IPS-11a (cell line): ENCODE results near the gene HIRIP3.
A peak's percentile ranks its signal among the peaks of the same experiment; 100 is the strongest.

Experiments used
- H3K4me3 ChIP-seq: one replicate; pipeline ENCODE4 v1.5.1; 2013; ENCODE audit warnings: low read depth, low read length, control low read depth

The HIRIP3 gene

DNA sequence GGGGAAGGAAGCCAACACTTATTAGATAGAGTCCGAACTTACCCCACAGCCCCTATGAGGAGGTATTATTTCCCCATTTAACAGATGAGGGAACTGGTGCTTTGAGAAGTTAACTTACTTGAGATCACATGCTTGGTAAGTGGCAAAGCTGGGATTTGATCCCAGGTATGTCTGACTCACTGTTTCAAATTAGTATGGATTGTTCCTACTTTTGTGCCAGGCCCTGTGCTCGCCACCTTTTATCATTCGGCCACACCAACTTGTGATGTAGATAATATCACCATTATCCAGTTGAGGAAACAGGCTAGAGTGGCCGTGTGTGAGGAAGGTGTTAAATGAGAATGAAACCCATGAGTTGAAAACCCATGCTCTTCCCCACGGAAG lies 10.7 kb downstream of the HIRIP3 start:
- no peak overlapping the region for H3K4me3 ChIP-seq

DNA sequence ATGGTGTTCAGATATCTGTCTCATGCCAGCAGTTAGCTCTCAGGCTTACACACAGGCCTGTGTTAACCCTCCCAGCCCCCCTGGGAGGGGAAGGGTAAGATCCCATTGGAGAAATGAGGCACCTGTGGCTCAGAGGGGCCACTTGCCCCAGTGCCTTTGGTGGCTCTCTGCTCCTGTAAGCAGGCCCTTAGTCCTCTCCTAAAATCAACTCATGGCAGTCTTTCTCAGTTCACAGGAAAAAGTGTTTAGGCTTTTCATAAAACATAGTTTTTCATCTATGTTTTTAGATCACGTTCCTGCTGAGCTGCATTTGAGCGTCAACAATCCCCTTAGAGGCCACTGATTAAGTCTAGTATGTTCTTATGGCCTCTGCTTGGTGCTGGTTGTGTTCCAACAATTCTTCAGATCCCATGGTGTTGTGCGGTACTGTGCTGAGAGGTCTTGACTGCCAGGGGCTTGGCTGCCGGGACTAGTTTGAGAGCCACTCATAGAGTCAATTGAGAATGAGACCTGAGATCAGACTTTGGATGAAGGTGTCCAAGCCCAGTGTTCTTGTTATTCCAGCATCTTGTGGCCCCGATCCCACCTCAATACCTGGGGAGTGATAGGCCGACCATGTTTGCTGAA lies 11.2 kb downstream of the HIRIP3 start:
- H3K4me3 ChIP-seq = no peak overlapping the region

DNA sequence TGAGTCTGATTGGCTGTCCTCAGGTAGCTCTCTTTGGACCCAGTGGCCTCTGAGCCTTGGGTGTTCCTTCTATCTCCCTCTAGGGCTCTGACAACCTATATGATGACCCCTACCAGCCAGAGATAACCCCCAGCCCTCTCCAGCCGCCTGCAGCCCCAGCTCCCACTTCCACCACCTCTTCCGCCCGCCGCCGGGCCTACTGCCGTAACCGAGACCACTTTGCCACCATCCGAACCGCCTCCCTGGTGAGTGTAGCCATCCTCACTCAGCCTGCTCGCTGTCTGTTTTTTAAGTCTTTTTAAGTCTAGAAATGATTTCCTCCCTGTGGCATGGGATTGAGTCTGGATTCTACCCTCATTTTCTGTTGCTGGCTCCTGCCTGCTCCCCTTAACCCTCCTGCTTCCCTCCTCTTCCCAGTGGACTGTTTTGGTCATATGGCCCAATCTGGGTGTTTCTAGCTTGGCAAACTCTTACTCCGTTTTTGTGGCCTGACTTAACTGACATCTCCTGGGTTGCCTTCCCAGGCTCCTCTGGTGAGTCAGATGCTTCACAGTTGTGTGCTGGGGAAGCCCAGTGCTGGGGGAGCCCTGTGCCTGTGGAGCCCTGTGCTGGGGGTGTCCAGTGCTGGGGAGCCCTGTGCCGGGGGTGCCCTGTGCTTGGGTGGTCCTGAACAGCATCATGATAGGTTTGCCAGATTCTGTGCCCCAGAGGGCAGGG lies 11.8 kb downstream of the HIRIP3 start:
- no peak overlapping the region for H3K4me3 ChIP-seq

DNA sequence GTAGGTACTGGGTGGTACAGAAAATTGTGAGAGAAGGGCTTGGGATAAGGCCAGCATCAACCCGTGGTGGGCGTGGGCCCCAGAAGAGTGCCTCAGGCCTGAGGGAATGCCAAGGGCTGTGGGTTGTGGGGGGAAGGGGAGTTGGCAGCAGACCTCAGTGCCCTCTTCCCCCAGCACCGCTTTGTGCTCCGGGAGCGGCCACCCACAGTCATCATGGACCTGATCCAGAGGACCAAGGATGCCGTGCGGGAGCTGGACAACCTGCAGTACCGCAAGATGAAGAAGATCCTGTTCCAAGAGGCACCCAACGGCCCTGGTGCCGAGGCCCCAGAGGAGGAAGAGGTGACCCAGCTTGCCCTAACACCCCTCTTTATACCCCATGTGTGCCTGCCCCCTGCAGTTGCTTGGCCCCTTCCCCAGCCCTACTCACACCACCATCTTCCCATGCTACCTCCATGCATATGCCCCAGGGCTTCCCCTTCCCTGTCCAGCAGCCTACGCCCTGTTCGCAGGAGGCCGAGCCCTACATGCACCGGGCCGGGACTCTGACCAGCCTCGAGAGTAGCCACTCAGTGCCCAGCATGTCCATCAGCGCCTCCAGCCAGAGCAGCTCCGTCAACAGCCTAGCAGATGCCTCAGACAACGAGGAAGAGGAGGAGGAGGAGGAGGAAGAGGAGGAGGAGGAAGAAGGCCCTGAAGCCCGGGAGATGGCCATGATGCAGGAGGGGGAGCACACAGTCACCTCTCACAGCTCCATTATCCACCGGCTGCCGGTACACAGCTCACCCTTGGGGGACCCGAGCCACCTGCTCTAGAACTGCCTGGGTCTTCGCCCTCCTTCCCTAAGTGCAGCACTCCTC lies 12.6 kb downstream of the HIRIP3 start:
- no peak overlapping the region for H3K4me3 ChIP-seq

DNA sequence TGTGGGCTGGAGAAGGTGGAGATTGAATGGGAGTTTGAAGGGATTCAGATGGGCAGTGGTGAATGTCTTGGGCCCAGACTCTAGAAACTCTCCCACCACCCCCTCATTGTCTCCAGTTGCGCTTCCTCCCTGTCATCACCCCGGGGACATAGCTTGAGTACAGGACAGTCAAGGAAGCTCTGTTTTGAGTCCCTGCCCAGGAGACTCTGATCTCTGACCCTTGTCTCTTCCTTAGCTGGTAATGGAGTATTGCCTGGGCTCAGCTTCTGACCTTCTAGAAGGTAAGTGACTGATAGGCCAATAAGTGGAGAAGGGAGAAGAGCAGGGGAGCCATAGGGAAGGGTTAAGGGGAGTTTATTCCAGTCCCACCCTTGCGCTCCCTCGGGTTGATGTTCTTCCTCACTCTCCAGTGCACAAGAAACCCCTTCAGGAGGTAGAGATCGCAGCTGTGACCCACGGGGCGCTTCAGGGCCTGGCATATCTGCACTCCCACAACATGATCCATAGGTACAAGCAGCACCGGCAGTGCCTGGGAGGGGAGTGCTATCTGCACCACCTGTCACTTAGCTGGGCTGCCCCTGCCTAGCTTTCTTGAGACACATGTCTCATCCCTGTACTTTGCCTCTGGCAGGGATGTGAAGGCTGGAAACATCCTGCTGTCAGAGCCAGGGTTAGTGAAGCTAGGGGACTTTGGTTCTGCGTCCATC lies 16.7 kb downstream of the HIRIP3 start:
- H3K4me3 ChIP-seq = no peak overlapping the region

DNA sequence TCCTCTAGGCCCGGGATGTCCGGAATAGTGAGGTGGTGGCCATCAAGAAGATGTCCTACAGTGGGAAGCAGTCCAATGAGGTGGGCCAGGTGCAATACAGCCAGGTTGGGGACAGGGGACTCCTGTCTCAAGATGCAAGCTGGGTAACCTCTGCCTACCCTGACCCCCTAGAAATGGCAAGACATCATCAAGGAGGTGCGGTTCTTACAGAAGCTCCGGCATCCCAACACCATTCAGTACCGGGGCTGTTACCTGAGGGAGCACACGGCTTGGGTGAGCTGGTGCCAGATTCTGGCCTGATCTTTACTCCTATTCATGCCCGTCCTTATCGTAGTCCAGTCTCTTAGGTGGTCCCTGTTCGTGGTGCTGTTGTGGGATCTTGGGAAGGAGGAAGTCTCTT lies 17.3 kb downstream of the HIRIP3 start:
- H3K4me3 ChIP-seq = no peak overlapping the region

DNA sequence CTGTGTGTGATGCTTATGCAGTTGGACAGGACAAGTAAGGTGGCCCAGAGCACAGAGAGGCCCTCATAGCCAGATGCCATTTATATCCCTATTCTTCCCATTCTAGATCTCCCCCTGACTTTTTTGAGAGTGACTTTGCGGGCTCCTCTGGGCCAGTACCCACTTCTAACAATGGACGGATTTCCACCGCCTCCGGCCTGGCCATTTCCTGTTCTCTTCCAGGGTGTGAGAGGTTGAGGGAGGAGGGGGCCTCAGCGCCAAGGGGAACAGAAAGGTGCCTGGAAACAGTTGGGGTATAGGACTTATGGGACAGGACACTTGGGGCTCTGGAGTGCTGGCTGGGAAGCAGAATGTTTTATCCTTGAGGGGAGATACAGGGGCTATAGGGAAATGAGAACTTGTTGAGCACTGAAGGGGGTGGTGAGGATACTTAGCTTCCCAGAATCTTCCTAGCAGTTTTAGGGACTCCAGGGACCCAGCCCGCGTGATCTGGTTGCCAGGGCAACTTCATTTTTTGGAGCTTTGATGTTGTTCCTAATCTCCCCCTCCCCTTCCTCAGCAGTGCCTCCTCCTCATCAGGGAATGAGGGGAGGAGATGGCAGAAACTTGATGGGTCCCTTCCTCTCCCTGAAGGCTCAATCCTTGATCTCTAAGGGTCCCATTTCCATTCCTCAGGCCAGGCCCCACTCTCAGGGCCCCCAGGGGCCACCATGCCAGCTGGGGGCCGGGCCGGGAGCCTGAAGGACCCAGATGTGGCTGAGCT lies 18.2 kb downstream of the HIRIP3 start:
- no peak overlapping the region for H3K4me3 ChIP-seq

DNA sequence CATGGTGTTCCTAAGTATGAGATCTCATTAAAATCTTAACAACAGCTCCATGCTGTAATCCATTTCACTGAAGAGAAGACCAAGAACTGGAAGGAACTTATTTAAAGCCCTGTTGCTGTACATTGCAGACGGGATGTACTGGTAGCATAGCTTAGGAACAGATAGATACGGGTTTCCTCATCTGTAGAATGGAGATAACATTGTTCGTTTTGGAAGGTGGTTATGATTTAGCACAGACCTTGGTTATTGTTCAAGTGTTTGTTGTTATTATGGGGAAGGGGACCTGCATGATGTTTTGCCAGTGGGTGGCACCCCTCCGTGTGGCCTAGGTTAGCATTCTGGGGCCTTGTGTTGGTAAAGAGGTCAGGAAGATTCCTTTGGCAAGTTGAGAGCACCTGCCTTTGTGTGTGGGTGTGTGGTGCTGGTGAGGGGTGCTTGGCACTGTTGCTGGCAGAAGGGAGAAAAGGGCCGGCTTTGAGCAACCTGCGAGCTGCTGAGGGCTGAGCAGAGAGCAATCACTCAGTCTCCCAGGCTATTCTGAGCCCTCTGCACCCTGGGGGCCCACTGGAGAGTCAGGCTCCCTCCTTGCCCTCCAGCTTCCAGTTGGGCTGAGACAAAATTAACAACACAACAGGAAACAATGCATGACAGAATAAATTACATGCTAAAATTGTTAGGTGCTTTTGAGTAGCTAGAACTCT lies 19.5 kb downstream of the HIRIP3 start:
- no peak overlapping the region for H3K4me3 ChIP-seq

DNA sequence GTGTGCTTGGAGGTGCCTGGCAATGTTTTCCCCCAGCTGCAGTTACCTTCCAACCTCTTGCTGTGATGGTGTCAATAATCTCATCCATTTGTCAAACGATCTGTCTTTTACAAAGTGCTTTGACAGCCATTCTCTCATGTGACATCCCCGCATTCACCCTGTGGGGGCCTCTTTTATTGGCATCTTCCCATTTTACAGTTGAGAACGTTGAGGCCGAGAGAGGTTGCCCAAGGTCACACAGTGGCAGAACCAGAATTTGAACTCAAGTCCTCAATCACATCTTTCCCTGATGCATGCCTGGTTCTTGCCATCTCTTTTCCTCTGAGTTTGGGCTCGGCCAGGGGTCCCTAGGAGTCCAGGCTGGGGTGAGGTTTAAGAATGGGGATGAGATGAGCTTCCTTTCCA lies 20.3 kb downstream of the HIRIP3 start:
- H3K4me3 ChIP-seq = peak overlapping the region; percentile 85

DNA sequence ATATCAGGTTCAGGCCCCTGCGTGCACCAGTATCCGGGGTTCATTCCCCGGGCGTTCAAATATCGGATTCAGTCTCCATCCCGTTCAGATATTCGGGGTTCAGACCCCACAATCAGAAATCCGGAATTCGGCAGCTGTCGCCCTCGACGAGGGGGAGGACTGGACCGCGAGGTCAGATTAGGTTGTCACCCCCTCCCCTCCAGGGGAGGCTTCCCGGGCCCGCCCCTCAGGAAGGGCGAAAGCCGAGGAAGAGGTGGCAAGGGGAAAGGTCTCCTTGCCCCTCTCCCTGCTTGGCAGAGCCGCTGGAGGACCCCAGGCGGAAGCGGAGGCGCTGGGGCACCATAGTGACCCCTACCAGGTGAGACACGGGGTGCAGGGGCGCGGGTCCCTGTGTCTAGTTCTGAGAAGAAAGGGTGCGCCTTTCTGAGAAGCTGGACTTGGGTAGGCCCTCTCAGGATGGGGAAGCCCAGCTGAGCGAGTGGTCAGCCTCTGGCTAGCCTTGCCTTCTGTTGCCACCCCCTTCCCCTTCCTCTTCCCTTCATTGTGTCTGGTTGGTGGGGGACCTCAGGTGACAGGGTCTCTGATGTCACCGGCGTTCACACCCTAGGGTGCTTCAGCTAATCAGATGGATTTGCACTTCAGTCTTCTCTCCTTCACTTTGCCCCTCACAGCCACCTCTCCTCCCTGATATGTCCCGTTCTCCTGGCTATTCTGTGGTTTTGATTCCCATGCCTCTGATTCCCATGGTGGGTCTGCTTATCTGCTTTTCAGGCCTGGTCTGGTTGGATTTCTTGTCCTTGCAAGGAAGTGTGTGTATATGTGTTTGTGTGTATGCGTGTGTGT lies 20.9 kb downstream of the HIRIP3 start:
- peak overlapping the region; percentile 85 for H3K4me3 ChIP-seq

DNA sequence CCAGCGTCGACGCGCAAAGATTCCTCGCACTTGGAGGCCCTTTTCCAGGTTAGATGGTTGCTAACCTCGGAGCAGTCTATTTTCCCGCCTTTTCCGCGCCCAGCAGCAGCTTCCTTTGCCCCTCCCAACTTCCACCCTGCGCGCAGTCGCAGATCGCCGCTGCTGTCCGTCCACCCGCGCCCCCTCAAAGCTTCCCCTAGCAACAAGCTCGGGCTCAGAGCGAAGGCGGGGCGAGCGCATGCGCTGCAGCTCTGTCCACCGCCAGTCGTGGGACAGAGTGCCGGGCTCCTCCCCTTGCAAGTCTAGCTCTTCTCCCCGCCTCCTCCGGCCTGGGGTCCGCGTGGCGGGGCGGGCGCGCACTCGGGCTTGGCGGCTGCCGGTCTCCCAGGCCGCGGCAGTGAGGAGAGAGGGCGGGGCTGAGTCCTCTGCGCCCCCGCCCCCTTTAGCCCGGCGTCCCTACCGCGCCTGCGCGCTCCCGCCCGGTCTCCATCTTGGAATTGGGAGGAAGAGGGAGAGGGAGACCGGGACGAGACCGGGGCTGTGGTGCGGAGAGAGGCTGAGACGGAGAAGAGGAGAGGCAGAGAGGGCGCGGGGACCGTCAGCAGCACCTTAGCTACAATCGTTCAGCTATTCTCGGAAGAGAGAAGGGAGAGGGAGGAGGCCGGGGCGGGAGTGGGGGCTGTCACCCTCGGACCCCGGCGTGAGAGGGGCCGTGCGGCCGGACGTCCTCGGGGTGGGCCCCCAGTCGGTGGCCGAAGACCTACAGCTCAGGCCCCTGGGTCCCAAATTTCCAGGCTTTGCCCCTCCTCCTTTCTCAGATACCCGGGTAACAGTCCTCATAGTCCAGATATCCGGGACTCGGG lies 21.8 kb downstream of the HIRIP3 start, which contains the start of gene TAOK2:
TSS of gene TAOK2 (plus strand) at position 485 of the 863 bp plus-strand sequence. CDS start 3,905 bp downstream, outside the sequence.
- H3K4me3 ChIP-seq = peak within 1 kb of the TSS; percentile 85

DNA sequence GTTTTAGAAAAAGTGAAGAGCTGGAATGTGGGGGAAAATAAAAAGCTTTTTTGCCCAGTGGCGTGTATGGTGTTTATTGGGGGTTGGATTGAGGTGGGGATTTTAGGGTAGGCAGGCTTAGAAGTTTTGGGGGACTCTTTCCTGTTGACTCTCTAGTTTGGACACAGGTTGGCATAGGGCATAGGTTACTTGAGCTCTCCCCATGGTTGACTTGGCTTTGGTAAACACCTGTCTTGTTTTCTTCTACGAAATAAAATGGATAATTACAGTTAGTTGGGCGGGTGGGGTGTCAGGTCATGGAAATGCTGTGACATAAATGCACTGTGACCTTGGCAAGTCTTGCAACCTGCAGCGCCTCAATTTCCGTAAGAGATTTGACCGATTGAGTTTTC lies 22.4 kb downstream of the HIRIP3 start:
- no peak overlapping the region for H3K4me3 ChIP-seq

DNA sequence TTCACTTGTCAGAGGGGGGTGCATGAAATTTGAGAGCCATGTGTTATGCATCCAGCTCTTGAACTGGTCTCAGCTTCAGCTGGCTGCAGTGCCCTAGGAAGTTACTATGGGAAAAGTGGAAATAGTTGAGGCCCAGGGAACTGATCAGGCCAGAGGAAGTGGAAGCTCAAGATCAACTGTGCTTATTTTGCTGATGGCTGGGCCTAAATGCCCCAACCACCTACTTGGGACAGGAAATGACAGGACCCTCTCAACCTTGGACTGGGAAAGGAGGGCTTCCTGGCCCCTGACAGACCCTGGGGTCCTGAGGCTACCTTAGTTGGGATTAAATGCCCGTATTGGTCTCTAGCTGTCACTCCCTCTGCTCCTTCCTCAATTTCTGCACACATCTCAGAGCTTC lies 22.9 kb downstream of the HIRIP3 start:
- H3K4me3 ChIP-seq = no peak overlapping the region

DNA sequence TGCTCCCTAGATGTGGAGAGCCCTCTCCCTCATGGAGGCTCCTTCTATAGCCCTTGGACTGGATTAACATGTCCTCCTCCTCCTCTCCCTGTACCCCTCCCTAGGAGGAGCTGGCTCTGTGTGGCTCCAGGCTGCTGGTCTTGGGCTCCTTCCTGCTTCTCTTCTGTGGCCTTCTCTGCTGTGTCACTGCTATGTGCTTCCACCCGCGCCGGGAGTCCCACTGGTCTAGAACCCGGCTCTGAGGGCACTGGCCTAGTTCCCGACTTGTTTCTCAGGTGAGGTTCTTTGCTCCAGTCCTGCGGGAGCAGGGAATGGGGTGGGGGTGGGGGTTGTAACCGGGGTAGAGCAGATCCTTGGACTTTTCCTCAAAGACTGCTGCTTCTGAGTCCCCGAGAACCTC lies 24.1 kb downstream of the HIRIP3 start:
- H3K4me3 ChIP-seq = no peak overlapping the region

DNA sequence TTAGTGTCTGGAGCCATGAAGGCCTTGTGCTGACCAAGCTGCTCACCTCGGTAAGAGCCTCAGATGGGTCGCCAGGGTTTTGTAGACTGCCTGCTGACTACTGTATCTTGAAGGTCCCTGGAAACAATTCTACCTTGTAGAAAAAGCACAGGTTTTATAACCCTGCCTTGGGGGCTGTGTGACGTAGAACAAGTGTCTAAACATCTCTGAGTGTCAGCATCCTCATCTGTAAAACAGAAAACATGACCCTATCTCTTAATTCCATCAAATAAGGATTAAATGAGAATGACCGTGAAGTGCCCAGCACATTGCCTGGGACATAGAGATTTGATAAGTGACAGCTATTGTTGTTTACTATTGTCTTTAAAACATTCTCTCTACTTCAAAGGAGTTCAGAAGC lies 27.2 kb downstream of the HIRIP3 start:
- H3K4me3 ChIP-seq = no peak overlapping the region

DNA sequence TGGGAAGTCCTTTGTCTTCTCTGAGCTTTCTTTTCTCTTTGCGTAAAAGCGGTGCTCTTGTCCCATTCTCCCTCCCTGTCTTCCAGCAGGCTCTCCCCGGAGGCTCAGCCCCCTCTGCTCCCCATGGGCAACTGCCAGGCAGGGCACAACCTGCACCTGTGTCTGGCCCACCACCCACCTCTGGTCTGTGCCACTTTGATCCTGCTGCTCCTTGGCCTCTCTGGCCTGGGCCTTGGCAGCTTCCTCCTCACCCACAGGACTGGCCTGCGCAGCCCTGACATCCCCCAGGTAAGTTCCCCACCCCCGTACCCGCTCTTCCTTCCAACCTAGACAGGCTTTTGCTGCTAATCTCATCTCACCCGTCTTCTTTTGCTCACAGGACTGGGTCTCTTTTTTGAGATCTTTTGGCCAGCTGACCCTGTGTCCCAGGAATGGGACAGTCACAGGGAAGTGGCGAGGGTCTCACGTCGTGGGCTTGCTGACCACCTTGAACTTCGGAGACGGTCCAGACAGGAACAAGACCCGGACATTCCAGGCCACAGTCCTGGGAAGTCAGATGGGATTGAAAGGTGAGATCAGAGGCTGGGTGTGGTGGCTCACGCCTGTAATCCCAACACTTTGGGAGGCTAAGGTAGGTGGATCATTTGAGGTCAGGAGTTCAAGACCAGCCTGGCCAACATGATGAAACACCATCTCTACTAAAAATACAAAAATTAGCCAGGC lies 32.2 kb downstream of the HIRIP3 start:
- no peak overlapping the region for H3K4me3 ChIP-seq

DNA sequence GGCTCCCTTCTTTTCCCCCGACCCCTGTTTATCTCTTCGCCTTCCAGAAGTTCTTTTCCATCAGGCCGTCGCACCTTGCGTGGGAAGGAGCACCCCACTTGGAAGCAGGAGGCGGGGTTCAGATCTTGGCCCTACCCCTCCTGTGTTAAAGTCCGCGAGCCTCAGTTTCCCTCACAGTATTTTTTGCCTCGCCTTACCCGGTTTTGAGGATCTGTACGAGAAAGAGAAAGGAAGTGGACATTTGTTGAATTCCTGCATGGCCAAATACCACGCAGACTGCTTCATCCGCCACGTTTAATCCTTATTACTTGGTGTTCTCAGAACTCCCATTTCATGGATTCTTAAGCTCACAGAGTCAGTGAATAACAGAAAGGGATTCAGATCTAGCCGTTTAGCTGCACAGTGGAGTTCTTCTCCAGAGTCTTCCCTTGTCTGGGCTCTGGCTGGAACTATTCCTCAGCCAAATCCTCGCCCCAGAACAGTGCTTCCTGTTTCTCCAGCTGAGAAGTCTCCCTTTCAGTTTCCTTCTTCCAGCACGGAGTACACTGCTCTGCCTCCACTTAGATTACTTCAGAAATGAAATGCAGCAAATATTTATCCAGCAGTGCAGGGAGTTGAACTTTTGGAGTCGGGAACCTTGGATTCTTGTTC lies 32.9 kb downstream of the HIRIP3 start:
- H3K4me3 ChIP-seq = peak overlapping the region; percentile 55
